ENCODE results near the gene GPI.

GRCh38 chr19:34337739-34338138, 27.3 kb upstream of the GPI start:
- no peak for TF ChIP-seq CTCF (conservative IDR thresholded peaks at IDR 0.05 in 1 of 2, IDR thresholded peaks at IDR 0.05 in 1 of 2; ENCODE audit: low read depth in 1 of 2, low read length in 2 of 2)
- no peak for TF ChIP-seq EZH2 (IDR thresholded peaks at IDR 0.05; ENCODE audit: low read length, missing control alignments)

All from fibroblast of lung (primary cell).